ENCODE results near the gene ACTR3C.
"Not testable (repeated sequence)": the region's sequence is repeated elsewhere in the genome, so short reads cannot be mapped to it uniquely, and the experiment has no call there.

GRCh38 chr7:150220673-150221181, 102.6 kb downstream of the ACTR3C start:
- TF ChIP-seq CTCF (IDR thresholded peaks at IDR 0.05; ENCODE audit: insufficient read depth, low read length, poor library complexity, severe bottlenecking); EZH2phosphoT487 (conservative IDR thresholded peaks at IDR 0.05; ENCODE audit: low read length): not testable (repeated sequence)

Measured in SU-DHL-6 (cell line).